ENCODE data around the gene CRCP.

The CRCP gene

GRCh38 chr7:66176914-66177313 lies 62.3 kb downstream of the CRCP start:
- Histone ChIP-seq H3K27me3 (no peaks in the 10 kb centered on the region), H3K4me2 (no peak overlapping the region), H3K36me3 (no peaks in the 10 kb centered on the region), H3K4me1 (no peaks in the 10 kb centered on the region), H3K27ac (no peak overlapping the region), H3K4me3 (no peak overlapping the region), H3K9me3 (replicated peaks in 1 of 11) (peaks cover 0 to 7% (median 6%) of the 10 kb centered on the region in 11 experiments; a peak in 13 of 22 replicates), H3K9ac (no peak overlapping the region), H4K20me1 (no peaks in the 10 kb centered on the region)
- no peak for TF ChIP-seq Cebpa-rat (IDR thresholded peaks at IDR 0.05)

- peaks cover 0 to 7% (median 6%) of the 10 kb centered on the region in 11 experiments; a peak in 13 of 22 replicates for H3K9me3 ChIP-seq (replicated peaks in 1 of 11)
- no peak overlapping the region for H3K4me2 ChIP-seq
- no peaks in the 10 kb centered on the region for H3K27me3 ChIP-seq
- H3K4me1 ChIP-seq, result no peaks in the 10 kb centered on the region
- no peak overlapping the region for H3K9ac ChIP-seq
- H3K4me3 ChIP-seq, result no peak overlapping the region
- H4K20me1 ChIP-seq, result no peaks in the 10 kb centered on the region
- H3K36me3 ChIP-seq, result no peaks in the 10 kb centered on the region
- no peak overlapping the region for H3K27ac ChIP-seq
- TF ChIP-seq Cebpa-rat (IDR thresholded peaks at IDR 0.05), result no peak
Measured at GRCh38 chr7:66178258-66178657, 63.6 kb downstream of the CRCP start.

DNA sequence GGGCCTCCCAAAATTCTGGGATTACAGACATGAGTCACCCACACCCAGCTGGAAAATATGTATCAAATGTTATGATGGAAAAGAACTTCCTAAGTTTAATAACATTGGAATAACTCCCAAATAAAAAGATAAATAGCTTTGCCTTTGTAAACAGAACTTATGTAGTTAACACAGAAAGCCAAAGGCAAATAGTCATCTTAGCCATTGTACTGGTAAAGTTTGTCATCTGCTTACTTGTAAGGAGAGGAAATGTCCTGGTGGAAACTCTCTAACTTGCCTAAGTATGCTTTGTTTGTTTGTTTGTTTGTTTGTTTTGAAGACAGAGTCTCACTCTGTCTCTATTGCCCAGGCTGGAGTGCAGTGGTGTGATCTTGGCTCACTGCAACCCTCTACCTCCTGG lies 66.7 kb downstream of the CRCP start:
- TF ChIP-seq Cebpa-rat (IDR thresholded peaks at IDR 0.05), result no peak
- Histone ChIP-seq H3K27me3 (no peaks in the 10 kb centered on the region), H3K4me1 (peaks cover 0 to 14% (median 11%) of the 10 kb centered on the region in 10 experiments; a peak in 13 of 20 replicates), H3K9ac (no peak overlapping the region), H3K36me3 (0 out of 22 replicates have a peak, but pooled peaks cover 0 to 4% (median 0%) of the 10 kb centered on the region in 11 experiments), H4K20me1 (no peaks in the 10 kb centered on the region), H3K4me3 (no peak overlapping the region), H3K27ac (no peak overlapping the region), H3K9me3 (replicated peaks in 1 of 11) (peaks cover 13 to 23% (median 20%) of the 10 kb centered on the region in 11 experiments), H3K4me2 (no peak overlapping the region)

DNA sequence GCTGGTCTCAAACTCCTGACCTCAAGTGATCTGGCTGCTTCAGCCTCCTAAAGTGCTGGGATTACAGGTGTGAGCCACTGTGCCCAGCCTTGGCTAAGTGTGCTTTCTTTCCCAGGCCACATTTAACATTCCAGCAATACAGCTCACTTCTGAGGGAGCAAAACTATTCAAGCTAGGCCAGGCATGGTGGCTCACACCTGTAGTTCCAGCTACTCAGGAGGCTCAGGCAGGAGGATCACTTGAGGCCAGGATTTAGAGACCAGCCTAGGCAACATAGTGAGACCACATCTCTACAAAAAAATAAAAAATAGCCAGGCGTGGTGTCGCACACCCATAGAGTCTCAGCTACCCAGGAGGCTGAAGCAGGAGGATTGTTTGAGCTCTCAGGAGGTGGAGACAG lies 67.2 kb downstream of the CRCP start:
- H3K36me3 ChIP-seq, result 0 out of 22 replicates have a peak, but pooled peaks cover 0 to 4% (median 0%) of the 10 kb centered on the region in 11 experiments
- H3K9me3 ChIP-seq (replicated peaks in 1 of 11), result peaks cover 14 to 28% (median 24%) of the 10 kb centered on the region in 11 experiments
- H4K20me1 ChIP-seq, result no peaks in the 10 kb centered on the region
- no peak overlapping the region for H3K4me3 ChIP-seq
- peaks cover 0 to 14% (median 11%) of the 10 kb centered on the region in 10 experiments; a peak in 14 of 20 replicates for H3K4me1 ChIP-seq
- H3K27ac ChIP-seq, result no peak overlapping the region
- no peak for TF ChIP-seq Cebpa-rat (IDR thresholded peaks at IDR 0.05)
- no peaks in the 10 kb centered on the region for H3K27me3 ChIP-seq
- no peak overlapping the region for H3K4me2 ChIP-seq
- no peak overlapping the region for H3K9ac ChIP-seq

GRCh38 chr7:66182920-66183319 lies 68.3 kb downstream of the CRCP start:
- TF ChIP-seq Cebpa-rat (IDR thresholded peaks at IDR 0.05), result no peak
- Histone ChIP-seq H3K4me2 (no peak overlapping the region), H4K20me1 (no peaks in the 10 kb centered on the region), H3K27me3 (no peaks in the 10 kb centered on the region), H3K9me3 (replicated peaks in 1 of 11) (peaks cover 14 to 29% (median 24%) of the 10 kb centered on the region in 11 experiments), H3K4me1 (peaks cover 7 to 14% (median 11%) of the 10 kb centered on the region in 10 experiments; a peak in 15 of 20 replicates), H3K27ac (no peak overlapping the region), H3K9ac (no peak overlapping the region), H3K4me3 (no peak overlapping the region), H3K36me3 (0 out of 22 replicates have a peak, but pooled peaks cover 0 to 4% (median 0%) of the 10 kb centered on the region in 11 experiments)

- no peak overlapping the region for H3K4me3 ChIP-seq
- no peak overlapping the region for H3K4me2 ChIP-seq
- H3K27ac ChIP-seq, result no peak overlapping the region
Measured at GRCh38 chr7:66183700-66184099, 69.1 kb downstream of the CRCP start.

GRCh38 chr7:66185680-66186187 lies 71.1 kb downstream of the CRCP start:
- peaks cover 7 to 14% (median 12%) of the 10 kb centered on the region in 10 experiments; a peak in 15 of 20 replicates for H3K4me1 ChIP-seq
- no peak overlapping the region for H3K4me2 ChIP-seq
- H3K9ac ChIP-seq, result no peak overlapping the region
- no peak overlapping the region for H3K4me3 ChIP-seq
- no peaks in the 10 kb centered on the region for H3K27me3 ChIP-seq
- H3K27ac ChIP-seq, result no peak overlapping the region
- 0 out of 22 replicates have a peak, but pooled peaks cover 0 to 4% (median 0%) of the 10 kb centered on the region in 11 experiments for H3K36me3 ChIP-seq
- H4K20me1 ChIP-seq, result no peaks in the 10 kb centered on the region
- peaks cover 11 to 24% (median 17%) of the 10 kb centered on the region in 11 experiments for H3K9me3 ChIP-seq (replicated peaks in 1 of 11)
- TF ChIP-seq Cebpa-rat (IDR thresholded peaks at IDR 0.05), result no peak

More at GRCh38 chr7:66183700-66184099, 69.1 kb downstream of the CRCP start:
- Histone ChIP-seq H3K36me3 (0 out of 22 replicates have a peak, but pooled peaks cover 0 to 4% (median 0%) of the 10 kb centered on the region in 11 experiments), H3K4me1 (peaks cover 7 to 14% (median 12%) of the 10 kb centered on the region in 10 experiments; a peak in 15 of 20 replicates), H4K20me1 (no peaks in the 10 kb centered on the region), H3K27me3 (no peaks in the 10 kb centered on the region), H3K9me3 (replicated peaks in 1 of 11) (peaks cover 11 to 24% (median 17%) of the 10 kb centered on the region in 11 experiments), H3K9ac (no peak overlapping the region)
- no peak for TF ChIP-seq Cebpa-rat (IDR thresholded peaks at IDR 0.05)

DNA sequence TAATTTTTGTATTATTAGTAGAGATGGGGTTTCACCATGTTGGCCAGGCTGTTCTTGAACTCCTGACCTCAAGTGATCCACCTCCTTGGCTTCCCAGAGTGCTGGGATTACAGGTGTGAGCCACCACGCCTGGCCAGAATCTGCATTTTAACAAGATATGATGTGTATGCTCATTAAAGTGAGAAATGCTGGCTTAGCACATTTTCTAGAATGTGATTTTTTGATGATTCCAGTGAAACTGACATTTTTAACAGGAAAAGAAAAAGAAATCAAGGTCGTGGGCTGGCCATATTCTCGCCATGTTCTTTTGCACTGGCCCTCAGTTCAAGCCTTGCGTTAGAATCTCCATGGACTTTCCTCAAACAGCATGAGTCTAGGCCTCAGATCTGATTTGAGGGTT lies 72.3 kb downstream of the CRCP start:
- Histone ChIP-seq H3K36me3 (0 out of 22 replicates have a peak, but pooled peaks cover 0 to 4% (median 0%) of the 10 kb centered on the region in 11 experiments), H3K4me3 (no peak overlapping the region), H3K27me3 (no peaks in the 10 kb centered on the region), H3K4me1 (peaks cover 7 to 14% (median 12%) of the 10 kb centered on the region in 10 experiments; a peak in 15 of 20 replicates), H3K27ac (no peak overlapping the region), H3K9ac (no peak overlapping the region), H3K4me2 (no peak overlapping the region), H4K20me1 (no peaks in the 10 kb centered on the region), H3K9me3 (replicated peaks in 1 of 11) (peaks cover 11 to 24% (median 17%) of the 10 kb centered on the region in 11 experiments)
- no peak for TF ChIP-seq Cebpa-rat (IDR thresholded peaks at IDR 0.05)

GRCh38 chr7:66187905-66188304 lies 73.3 kb downstream of the CRCP start:
- Histone ChIP-seq H3K9ac (no peak overlapping the region), H3K27ac (no peak overlapping the region), H3K27me3 (no peaks in the 10 kb centered on the region), H3K9me3 (replicated peaks in 1 of 11) (peaks cover 11 to 24% (median 17%) of the 10 kb centered on the region in 11 experiments), H3K36me3 (0 out of 22 replicates have a peak, but pooled peaks cover 0 to 4% (median 0%) of the 10 kb centered on the region in 11 experiments), H3K4me2 (peak overlapping the region in 1 of 11 experiments; percentile 31; a peak in 1 of 22 replicates), H3K4me3 (no peak overlapping the region), H4K20me1 (no peaks in the 10 kb centered on the region), H3K4me1 (peaks cover 7 to 14% (median 12%) of the 10 kb centered on the region in 10 experiments; a peak in 15 of 20 replicates)
- no peak for TF ChIP-seq Cebpa-rat (IDR thresholded peaks at IDR 0.05)

Measured in BLaER1 treated with 17β-estradiol and CSF1 and Interleukin-3, amounts not matched to agents 10 nM and 100 nM (cell line).